ENCODE measurements around the gene CALHM6.

Gene CALHM6

GRCh38 chr6:116445102-116445501 is 16.1 kb upstream of the CALHM6 start:
- no peak for DNase-seq

- DNase-seq: no peak
Measured at GRCh38 chr6:116446399-116446798, 14.8 kb upstream of the CALHM6 start.

DNA sequence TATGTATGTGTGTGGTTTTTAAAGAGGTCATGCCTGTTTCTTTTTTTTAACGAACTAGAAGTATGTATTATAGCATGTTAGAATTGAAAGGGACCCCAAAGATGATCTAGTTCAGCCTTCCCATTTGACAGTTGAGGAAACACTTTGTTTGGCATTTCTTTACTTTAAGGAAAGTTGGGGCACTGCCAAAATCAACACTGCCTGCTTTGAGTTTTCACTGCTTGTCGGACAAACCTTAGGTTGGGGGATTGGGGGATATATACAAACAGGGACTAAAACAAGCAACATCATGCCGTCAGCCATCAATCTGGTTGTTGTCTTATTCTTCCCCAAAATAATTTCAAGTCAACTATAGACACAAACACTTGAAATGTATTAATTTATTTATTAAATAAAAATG is 14.1 kb upstream of the CALHM6 start:
- no peak for DNase-seq

DNA sequence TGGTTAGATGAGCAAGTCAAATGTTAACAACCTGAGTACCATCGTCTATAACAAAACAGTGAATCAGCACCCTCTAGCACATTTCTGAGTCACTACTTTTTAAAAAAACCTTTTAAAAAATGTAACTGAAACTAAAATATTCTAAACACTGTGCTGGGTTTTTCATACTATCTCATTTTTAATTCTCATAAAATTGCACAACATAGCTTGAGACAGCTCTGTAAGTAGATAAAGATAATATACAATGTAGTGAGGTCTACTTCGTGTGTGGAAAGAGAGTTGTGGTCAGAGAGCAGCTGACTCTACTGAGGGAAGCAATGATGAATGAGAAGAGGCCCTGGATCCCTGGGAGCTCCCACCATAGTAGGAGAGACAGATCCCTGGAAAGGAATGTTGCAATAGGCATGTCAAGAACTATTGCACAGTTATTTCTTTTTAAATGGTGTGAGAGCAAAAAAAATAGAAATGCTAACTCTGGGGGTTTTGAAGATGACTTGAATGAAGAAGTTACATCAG is 13.6 kb upstream of the CALHM6 start:
- DNase-seq: no peak

GRCh38 chr6:116449565-116449964 is 11.6 kb upstream of the CALHM6 start:
- no peak for DNase-seq

- no peak for DNase-seq
Measured at GRCh38 chr6:116450185-116450710, 10.9 kb upstream of the CALHM6 start.

DNA sequence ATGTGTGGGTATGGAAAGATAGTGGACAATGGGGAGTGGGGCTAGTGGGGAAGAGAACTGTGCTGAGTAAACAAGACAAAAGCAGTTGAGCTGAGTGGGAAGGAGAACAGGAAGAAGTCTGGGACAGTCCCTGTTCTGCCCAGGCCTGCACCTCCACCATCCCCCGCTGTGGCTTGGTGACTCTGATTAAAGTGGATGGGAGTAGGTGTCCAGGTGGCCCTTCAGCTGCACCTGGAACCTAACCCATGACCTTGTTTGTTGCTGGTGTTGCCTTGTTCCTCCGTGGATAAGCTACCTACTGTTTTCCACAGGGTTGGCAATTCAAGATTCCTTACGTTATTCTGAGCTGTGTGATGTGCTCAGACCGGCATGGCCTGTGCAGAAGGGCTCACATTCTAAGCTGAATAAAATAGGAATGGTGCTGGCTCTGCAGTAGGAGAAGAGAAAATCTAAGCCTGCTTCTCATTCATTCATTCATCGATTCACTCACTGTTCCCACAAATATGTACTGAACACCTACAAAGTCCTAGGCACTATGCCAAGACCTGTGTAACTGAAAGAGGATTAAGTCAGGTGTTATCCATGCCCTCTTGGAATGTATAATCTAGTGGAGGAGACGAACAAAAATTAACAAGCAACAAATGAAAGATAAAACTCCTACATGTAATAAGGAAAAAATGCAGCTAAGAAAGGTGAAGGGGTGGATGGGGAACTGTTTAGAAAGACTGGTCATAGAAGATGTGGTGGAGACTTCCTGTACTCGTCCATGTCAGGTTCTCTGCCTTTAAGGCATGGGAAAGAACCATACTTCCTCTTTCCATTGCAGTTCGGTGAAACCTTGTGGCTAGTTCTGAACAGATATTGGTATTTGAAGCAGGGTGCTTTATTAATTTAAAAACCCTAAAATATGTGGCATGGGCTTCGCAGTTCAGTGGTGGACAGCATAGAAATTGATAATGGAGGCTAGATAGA is 10.1 kb upstream of the CALHM6 start:
- no peak for DNase-seq

DNA sequence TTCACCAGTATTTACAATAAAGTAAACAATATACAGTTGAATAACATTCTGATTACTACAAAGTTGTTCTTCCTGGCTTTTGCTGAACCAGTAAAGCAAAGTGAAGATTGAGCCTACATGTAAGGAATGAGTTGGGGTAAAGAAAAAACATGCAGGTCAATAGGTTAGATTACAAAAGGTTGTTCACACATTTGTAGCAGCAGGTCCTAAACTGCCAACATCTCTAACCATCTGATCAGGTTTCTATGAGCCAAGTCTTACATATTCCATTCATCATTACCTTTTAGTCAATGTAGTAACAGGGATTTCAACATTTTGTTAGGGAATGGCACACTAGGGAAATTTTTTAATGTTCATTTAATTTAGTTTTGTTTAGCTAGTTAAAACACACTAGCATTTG is 9.3 kb upstream of the CALHM6 start:
- DNase-seq: no peak

- DNase-seq: no peak
Measured at GRCh38 chr6:116452531-116452930, 8.6 kb upstream of the CALHM6 start.

GRCh38 chr6:116456106-116456505 is 5.1 kb upstream of the CALHM6 start:
- no peak for DNase-seq

- DNase-seq: no peak
Measured at GRCh38 chr6:116456927-116457326, 4.2 kb upstream of the CALHM6 start.

DNA sequence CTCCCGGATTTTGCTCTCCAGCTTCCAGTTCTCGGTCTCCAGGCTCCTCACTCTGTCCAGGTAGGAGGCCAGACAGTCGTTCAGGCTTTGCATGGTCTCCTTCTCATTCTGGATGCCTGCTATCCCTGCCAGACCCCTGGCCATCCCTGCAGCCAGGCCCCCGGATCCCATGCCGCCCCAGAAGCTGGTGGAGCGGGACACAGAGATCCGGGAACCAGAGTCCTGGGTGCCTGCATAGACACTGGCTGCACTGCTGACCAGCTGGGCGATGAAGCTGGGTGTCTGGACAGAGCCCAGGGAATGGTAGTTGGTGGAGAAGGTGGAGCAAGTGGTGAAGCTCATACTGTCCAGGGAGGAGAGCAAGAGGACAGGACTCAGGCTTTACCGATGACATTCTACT is 2.9 kb upstream of the CALHM6 start:
- no peak for DNase-seq

- no peak for DNase-seq
Measured at GRCh38 chr6:116459927-116460326, 1.2 kb upstream of the CALHM6 start.

DNA sequence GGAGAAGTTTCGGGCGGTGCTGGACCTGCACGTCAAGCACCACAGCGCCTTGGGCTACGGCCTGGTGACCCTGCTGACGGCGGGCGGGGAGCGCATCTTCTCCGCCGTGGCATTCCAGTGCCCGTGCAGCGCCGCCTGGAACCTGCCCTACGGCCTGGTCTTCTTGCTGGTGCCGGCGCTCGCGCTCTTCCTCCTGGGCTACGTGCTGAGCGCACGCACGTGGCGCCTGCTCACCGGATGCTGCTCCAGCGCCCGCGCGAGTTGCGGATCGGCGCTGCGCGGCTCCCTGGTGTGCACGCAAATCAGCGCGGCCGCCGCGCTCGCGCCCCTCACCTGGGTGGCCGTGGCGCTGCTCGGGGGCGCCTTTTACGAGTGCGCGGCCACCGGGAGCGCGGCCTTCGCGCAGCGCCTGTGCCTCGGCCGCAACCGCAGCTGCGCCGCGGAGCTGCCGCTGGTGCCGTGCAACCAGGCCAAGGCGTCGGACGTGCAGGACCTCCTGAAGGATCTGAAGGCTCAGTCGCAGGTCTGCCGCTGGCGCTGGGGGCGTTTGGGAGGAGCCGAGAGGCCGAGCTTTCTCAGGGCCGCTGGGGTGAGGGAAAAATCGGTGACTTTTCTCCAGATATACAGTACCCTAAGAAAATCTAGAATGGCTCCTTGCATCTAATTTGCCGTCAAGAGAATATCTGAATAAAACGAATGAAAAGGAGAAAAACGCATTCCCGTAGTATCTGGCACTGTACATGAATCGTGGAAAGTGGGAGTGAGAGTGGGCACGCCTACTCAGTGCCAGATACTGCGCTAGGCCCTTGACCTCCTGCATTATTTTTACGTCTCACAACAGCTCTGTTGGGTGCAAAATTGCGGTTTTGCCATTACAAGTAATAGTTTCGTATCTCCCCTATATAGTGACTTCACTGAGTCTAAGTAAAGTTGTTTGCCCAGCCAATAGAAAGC is 1.0 kb downstream of the CALHM6 start:
- peak in 19 of 56 donors; percentile 2 to 46 (median 17) for DNase-seq

GRCh38 chr6:116463301-116463700 is 2.1 kb downstream of the CALHM6 start:
- DNase-seq: no peak

GRCh38 chr6:116465246-116465645 is 4.1 kb downstream of the CALHM6 start:
- no peak for DNase-seq

DNA sequence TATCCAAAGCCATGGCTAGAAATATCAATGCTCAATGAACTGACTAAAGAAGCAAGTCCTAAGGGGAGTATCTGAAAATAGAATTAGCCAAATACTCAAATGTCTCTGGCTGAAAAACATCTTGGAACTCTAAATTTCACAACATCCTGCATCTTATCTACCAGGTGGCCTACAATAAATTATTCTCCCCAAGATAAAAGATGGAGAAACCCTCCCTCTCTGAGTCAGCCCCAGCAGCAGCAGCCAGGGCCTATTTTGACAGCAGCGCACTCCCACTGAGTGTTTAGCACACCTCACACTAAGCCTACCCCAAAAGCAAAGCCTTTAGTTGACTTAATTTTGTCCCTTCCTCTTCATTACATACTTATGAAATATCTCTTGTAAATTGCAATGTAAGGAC is 5.9 kb downstream of the CALHM6 start:
- no peak for DNase-seq

DNA sequence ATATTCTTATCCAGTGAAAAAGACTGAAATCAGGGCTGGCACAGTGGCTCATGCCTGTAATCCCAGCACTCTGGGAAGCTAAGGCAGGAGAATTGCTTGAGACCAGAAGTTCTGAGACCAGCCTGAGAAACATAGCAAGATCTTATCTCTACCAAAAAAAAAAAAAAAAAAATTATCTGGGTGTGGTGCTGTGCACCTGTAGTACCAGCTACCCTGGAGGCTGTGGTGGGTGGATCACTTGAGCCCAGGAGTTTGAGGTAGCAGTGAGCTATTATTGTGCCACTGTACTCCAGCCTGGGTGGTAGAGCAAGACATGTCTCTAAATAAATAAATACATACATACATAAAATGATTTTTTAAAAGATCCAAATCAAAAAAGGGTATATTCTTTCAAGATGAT is 6.3 kb downstream of the CALHM6 start:
- no peak for DNase-seq

GRCh38 chr6:116468293-116468692 is 7.1 kb downstream of the CALHM6 start:
- no peak for DNase-seq

DNA sequence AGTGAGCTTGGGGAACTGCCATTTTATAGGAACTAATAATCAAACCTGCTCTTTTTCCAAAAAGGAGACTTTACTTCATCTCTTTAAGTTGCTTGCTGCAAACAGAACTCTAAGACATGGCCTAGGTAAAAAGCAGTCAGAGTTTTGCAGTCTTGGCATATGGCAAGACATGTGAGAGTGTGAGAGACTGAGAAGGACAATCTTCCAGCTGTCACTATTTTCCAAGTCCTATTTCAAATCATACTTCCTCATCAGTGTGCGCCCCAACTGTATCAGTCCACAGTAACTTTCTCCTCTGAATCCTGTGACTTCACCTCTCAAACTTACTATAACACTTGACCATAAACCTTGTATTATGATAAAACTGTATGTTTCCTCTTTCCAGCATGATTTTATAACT is 10.4 kb downstream of the CALHM6 start:
- DNase-seq: no peak

DNA sequence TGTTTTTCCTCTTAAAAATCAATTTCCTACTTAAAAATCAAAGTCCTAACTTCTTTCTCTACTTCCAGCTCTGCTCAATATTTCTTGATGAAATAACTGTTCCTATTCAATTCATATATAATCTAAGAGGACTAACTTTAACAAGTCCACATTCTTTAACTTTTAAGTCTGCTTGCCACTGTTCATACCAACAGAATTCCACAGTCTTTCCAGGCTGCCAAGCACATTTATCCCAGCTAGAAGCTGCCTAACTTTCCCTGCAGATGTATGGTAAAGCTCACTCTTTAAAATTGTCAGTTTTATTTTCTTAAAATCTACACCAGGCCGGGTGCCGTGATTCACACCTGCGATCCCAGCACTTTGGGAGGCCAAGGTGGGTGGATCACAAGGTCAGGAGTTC is 11.5 kb downstream of the CALHM6 start:
- no peak for DNase-seq

GRCh38 chr6:116475141-116475540 is 14.0 kb downstream of the CALHM6 start:
- peak in 1 of 56 donors; percentile 14 for DNase-seq
